NOMO-1 (cell line): ENCODE results near the gene SYT17.
A peak's percentile ranks its signal among the peaks of the same experiment; 100 is the strongest.

ENCODE experiments used
- DNase-seq, 2 experiments: peaks; one replicate each; lab custom pipeline; 2025; ENCODE audit not compliant: unreplicated experiment in 2 of 2; lab: John Stamatoyannopoulos, UW

Gene SYT17

DNA sequence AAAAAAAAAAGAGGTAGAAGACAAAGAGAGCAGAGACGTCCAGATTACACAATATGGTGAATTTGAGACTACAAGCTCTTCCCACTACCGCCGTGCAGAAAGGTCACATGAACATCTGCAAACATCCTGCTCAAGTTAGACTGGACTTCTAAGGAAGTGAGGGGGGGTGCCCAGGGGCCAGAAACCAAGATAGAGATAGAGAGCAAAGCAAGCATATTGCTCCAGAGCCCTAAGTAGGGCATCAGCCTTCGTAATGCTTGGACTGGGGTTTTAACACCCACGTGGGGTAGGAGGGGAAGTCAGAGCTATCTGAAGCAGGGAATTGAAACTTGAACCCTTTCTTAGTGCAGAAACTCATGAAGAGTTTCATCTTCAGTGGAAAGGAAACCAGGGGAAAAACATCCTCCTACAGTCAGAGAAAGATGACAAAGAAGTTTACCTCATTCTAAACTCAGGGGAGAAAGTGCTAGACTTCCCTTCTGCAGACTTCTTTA lies 126.2 kb downstream of the SYT17 start:
- peak; percentile 91 to 94 for DNase-seq

DNA sequence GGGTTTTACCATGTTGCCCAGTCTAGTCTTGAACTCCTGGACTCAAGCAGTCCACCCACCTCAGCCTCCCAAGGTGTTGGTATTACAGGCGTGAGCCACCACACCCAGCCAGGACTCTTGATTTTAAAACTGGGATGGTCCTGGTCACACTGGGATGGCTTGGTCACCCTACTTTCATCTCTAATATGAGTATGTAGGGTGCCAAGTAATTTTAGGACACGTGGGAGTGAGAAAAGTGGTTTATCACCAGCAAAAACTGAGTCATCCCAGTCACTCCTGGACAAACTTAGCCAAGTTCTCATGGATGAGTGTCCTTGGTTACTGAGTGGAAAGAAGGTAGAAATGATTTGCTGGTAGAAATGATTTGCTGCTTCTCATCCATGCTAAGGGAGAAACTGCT lies 127.4 kb downstream of the SYT17 start:
- DNase-seq, result no peak

DNA sequence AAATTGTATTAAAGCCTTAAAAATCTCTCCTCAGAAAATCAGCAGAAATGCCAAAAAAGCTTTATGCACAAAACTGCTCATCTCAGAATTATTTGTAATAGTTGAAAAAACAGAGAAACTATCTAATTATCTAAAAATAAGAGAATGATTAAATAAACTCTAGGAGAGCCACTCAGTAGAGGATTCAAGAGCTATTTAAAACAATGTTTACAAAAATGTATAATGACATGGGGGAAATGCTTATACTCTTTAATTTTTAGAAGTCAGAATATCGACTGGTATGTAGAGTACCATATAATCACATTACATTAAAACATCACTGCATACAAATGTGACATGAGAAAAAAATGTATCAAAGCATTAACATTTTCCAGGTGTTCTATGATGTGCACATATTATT lies 129.4 kb downstream of the SYT17 start:
- no peak for DNase-seq

DNA sequence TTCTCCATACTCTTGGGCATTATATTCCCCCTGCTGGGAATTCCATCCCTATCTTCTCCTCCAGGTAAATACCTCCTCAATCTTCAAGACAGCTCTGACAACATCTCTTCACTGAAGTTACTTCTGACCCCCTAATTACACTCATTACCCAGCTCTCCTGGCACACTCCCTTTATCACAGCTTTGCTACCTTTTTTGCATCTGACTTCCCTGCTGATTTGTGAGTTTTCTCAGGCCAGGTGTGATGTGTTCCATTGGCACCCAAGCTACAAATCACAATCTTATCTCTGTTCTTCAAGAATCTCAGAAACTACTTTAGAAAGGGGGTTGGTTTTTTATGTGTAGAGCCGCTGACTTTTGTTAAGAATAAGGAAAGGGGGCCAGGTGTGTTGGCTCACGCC lies 131.5 kb downstream of the SYT17 start:
- no peak for DNase-seq

DNA sequence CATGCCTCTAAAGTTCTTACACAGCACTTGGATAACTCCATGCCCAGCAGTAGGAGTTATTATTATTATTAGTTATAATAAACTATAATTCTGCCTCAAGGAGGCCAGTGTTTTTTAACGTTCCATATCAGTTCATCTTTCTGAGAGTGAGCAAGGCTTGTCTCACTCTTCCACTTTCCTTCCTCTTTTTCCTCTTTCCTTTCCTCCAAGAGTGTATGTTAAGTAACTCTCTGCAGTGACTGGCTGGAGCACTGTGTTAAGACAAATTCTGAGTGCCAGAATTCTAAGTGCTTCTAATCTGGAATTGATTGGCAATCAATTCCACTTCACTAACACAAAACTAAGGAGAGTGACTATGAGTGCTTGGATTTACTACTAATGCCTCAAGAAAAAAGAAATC lies 133.9 kb downstream of the SYT17 start:
- DNase-seq, result no peak

DNA sequence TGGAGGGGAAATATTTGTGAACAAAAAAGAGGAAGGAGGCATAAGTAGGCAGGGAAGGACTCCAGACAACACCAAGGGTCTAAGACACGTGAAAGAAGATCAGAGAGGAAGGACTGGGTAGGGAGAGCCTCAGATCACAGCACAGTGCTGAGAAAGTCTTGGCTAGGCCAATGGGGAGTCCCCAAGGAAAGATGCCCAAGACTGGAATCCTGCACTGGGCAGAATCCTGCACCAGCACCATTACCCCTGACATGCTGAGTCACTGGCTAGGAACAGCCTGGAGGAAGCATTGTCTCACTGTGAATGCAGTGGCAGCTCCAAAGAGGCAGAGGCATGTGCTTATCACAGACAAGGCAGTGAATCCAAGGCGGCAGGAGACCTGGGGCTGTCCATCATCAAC lies 136.7 kb downstream of the SYT17 start:
- DNase-seq, result peak in 1 of 2 experiments; percentile 14

DNA sequence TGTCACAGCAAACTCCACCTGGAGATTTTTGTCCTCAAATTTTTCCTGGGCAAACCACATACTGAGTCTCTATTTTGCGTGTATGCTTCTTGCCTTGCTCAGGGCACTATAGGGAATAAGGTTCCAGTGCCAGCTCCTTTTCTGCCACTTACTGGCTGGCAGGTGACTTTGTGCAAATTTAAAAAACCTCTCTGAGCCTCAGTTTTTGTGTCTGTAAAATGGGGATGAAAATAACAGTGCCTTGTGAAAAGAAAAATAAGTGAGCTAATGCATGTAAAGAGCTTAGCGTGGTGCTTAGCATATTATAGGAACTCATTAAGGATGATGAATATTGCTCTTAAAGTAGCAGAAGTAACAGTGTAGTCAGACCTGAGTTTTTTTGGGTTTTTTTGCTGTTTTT lies 137.4 kb downstream of the SYT17 start:
- DNase-seq, result no peak

DNA sequence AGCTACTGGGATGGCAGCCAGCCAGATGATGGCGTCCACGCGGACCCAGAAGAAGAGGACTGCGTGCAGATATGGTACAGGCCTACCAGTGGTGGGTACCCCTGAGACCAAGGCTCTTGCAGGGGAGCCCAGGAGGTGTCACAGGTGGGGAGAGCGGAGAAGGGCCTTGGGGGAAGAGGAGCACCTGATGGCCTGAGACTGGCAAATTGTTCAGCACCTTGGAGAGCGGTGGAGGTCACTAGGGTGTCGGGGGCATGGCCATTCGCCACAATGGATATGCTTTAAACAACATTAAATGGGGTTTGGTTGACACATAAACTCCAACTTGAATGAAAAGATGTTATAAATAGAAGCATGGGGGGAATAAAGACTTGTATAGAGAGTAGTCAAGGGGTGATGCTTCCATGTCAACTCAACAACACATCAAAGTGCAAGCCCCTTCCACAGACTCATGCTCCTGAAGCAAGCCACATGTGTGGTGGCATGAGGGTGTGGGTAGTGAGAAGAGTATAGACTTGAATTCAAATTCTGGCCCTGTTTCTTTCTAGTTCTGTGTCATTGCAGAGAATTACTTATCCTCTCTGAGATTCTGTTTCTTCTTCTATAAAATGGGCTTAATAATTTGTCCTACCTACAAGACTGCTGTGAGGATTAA lies 139.7 kb downstream of the SYT17 start:
- DNase-seq, result peak in 1 of 2 experiments; percentile 6

DNA sequence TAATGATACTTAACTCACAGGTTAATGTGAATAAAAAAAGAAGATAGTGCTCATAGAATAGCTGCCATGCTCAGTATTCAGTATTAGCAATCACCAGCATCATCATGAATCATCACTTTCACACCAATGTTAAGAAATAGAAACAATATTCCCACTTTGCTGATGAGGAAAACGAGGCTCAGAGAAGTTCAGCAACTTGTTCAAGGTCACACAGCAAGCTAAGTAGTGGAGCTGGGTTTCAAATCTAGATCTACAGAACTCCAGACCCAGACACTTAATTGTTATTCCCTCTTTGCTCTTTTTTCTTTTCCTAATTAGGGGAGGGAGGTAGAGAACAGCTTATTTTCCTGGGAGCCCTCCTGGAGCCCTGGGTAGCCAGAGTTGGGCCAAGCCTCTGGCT lies 140.4 kb downstream of the SYT17 start:
- DNase-seq, result no peak

DNA sequence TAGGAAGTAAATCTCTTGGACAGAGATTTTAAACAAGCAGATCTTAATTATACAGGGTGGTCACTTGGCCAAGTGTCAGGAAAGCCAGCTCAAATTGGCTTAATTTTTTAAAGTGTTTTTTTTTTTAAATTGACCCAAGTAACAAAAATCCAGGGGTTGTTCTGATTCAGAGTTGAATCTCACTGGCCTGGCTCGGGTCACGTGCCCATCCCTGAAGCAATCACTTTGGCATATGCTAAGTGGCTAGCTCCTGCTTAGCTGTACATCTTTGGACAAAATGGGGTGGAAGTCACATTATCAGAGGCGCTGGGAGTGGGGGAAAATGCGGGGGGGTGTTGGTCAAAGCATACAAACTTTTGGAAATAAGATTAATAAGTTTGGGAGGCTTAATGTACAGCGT lies 141.1 kb downstream of the SYT17 start:
- DNase-seq, result no peak

DNA sequence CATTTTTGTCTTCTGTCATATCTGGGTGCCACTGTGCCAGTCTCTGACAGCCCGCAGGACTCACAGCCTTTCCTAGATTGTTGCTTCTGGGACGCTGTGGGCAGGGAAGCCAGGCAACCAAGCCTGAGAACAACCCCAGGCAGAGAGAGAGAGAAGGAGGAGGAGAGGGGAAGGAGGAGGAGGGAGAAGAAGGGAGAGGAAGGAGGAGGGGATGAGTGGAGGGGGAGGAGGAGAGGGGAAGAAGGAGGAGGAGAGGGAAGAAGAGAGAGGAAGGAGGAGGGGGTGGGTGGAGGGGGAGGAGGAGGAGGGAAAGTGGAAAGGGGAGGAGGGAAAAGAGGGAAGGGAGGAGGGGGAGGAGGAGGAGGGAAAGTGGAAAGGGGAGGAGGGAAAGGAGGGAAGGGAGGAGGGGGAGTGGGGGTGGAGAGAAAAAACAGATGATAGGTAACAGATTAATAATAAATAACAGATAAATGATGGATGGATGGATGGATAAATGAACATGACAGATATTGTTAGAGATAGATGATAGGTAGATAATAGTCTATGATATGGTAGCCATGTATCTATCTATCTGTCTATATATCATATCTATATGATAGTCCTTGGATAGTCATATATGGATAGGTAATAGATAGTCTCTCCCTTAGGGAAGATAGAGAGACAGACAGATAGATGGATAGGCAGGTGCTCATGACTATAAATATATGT lies 146.8 kb downstream of the SYT17 start:
- DNase-seq, result no peak

DNA sequence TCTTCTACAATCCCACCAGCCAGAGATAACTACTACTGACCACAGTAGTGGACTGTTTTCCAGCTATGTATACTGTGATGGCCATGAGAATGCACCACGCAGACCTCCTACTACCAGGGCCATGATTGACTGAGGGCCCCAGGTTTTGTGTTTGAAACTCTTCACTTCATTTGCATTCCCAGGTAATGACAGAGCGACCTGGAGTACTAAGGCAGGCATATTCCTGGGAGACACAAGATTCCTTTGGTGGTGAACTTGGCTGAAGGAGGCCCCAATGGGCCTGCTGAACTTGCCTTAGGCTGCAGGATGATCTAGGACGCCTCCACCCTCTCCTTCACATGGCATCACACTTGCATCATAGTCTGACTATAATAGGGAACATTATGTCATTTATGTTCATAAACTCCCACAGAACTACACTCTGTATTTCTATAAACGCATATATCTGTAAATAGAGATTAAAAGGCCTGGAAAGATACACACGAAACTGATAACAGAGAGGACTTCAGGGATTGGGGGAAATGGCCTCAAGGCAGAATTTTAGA lies 147.9 kb downstream of the SYT17 start:
- no peak for DNase-seq

DNA sequence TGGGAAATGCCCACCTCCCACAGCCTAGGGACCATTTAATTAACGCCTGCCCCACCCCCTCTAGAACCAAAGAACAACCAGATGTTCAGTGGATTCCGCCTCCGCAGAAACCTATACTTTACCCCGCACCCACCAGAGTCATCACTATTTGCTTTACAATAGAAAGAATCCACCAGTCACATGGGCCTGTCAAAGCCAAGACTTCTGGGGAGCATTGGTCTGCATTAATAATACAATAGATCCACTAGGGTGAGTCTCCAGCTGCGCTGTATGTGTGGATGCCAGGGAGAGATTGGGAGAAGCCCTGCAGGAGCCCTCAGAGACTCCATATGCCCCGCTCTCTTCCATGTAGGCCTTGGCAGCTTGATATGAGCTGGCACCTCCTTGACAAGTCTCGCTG lies 148.8 kb downstream of the SYT17 start:
- DNase-seq, result no peak
